KMS-11 (cell line): Measurements from ENCODE around the gene FAM13A.

Source experiments
- H2AFZ ChIP-seq: fragments of 200-600 bp; sonication (generic); 2 replicates; pipeline ENCODE4 v1.6.1; 2016; ENCODE audit warnings: antibody characterized with exemption, mixed run types, low read depth
- H3K27ac ChIP-seq: fragments of 200-600 bp; sonication (generic); 2 replicates; pipeline ENCODE4 v1.6.1; 2016; ENCODE audit warnings: mild to moderate bottlenecking, mixed run types
- H3K27me3 ChIP-seq: fragments of 200-600 bp; sonication (generic); 2 replicates; pipeline ENCODE4 v1.6.1; 2017; ENCODE audit warnings: mild to moderate bottlenecking, low read depth, mixed run types, moderate library complexity; ENCODE audit not compliant: insufficient read depth
- H3K36me3 ChIP-seq: fragments of 200-600 bp; sonication (generic); 2 replicates; pipeline ENCODE4 v1.6.1; 2017; ENCODE audit warnings: mild to moderate bottlenecking, mixed run types; ENCODE audit not compliant: insufficient read depth
- H3K4me1 ChIP-seq: fragments of 200-600 bp; sonication (generic); 2 replicates; pipeline ENCODE4 v1.6.1; 2016; ENCODE audit warnings: mild to moderate bottlenecking, low read depth, mixed run types; ENCODE audit not compliant: poor library complexity, severe bottlenecking
- H3K4me2 ChIP-seq: fragments of 200-600 bp; sonication (generic); 2 replicates; pipeline ENCODE4 v1.7.0; 2016; ENCODE audit warnings: mild to moderate bottlenecking, mixed run types
- H3K4me3 ChIP-seq: fragments of 200-600 bp; sonication (generic); IDR thresholded peaks from 2 replicates; pipeline ENCODE4 v1.6.1; 2017; ENCODE audit warnings: low read depth, low read length, mixed read lengths; ENCODE audit not compliant: insufficient read depth
- H3K79me2 ChIP-seq: fragments of 200-600 bp; sonication (generic); 2 replicates; pipeline ENCODE4 v1.6.1; 2016; ENCODE audit warnings: low read depth, mixed run types; ENCODE audit not compliant: insufficient read depth
- H3K9ac ChIP-seq: fragments of 200-600 bp; sonication (generic); 2 replicates; pipeline ENCODE4 v1.6.1; 2016; ENCODE audit warnings: mild to moderate bottlenecking, mixed run types
- H4K20me1 ChIP-seq: fragments of 200-600 bp; sonication (generic); 2 replicates; pipeline ENCODE4 v1.6.1; 2016; ENCODE audit warnings: mild to moderate bottlenecking, mixed run types; ENCODE audit not compliant: insufficient read depth
- CTCF ChIP-seq: fragments of 200-600 bp; sonication (generic); conservative IDR thresholded peaks from 2 replicates; pipeline ENCODE4 v1.6.1; 2017; ENCODE audit warnings: low read depth, mild to moderate bottlenecking, antibody characterized with exemption, low read length, moderate library complexity, mixed read lengths

The FAM13A gene

GRCh38 chr4:88734403-88734949, 322.5 kb downstream of the FAM13A start:
- Histone ChIP-seq H3K27ac (no peak overlapping the region), H2AFZ (no peak overlapping the region), H3K9ac (no peak overlapping the region), H3K4me1 (no peaks in the 10 kb centered on the region), H3K27me3 (no peaks in the 10 kb centered on the region), H3K4me3 (no peak overlapping the region), H3K36me3 (no peaks in the 10 kb centered on the region), H3K79me2 (no peaks in the 10 kb centered on the region), H3K4me2 (no peak overlapping the region), H4K20me1 (no peaks in the 10 kb centered on the region)
- TF ChIP-seq CTCF = no peak

GRCh38 chr4:88732714-88733368, 324.1 kb downstream of the FAM13A start:
- Histone ChIP-seq H3K4me3 (no peak overlapping the region), H3K27me3 (no peaks in the 10 kb centered on the region), H4K20me1 (no peaks in the 10 kb centered on the region), H3K9ac (no peak overlapping the region), H3K27ac (no peak overlapping the region), H2AFZ (no peak overlapping the region), H3K4me1 (no peaks in the 10 kb centered on the region), H3K36me3 (no peaks in the 10 kb centered on the region), H3K79me2 (no peaks in the 10 kb centered on the region), H3K4me2 (no peak overlapping the region)
- TF ChIP-seq CTCF = no peak

- no peak overlapping the region for H3K9ac ChIP-seq
- TF ChIP-seq CTCF = no peak
- no peak overlapping the region for H3K4me2 ChIP-seq
- no peak overlapping the region for H3K27ac ChIP-seq
- H3K4me1 ChIP-seq = no peaks in the 10 kb centered on the region
- H3K4me3 ChIP-seq = no peak overlapping the region
- H3K79me2 ChIP-seq = no peaks in the 10 kb centered on the region
- no peaks in the 10 kb centered on the region for H3K36me3 ChIP-seq
- no peak overlapping the region for H2AFZ ChIP-seq
- no peaks in the 10 kb centered on the region for H4K20me1 ChIP-seq
- no peaks in the 10 kb centered on the region for H3K27me3 ChIP-seq
Measured at GRCh38 chr4:88731381-88731780, 325.6 kb downstream of the FAM13A start.

GRCh38 chr4:88730811-88731210, 326.2 kb downstream of the FAM13A start:
- no peak overlapping the region for H3K9ac ChIP-seq
- no peaks in the 10 kb centered on the region for H3K27me3 ChIP-seq
- no peaks in the 10 kb centered on the region for H3K4me1 ChIP-seq
- H4K20me1 ChIP-seq = no peaks in the 10 kb centered on the region
- no peak for TF ChIP-seq CTCF
- no peaks in the 10 kb centered on the region for H3K36me3 ChIP-seq
- H2AFZ ChIP-seq = no peak overlapping the region
- H3K4me2 ChIP-seq = no peak overlapping the region
- H3K27ac ChIP-seq = no peak overlapping the region
- H3K79me2 ChIP-seq = no peaks in the 10 kb centered on the region
- H3K4me3 ChIP-seq = no peak overlapping the region
